Left kidney (tissue), 2 donors: ENCODE results near the gene TRIM33. TPM values are rescaled to one million over a fixed set of nuclear protein-coding genes. Genes with fewer than 3 reads are reported as not detected.
A peak's percentile ranks its signal among the peaks of the same experiment; 100 is the strongest.
"Not testable (repeated sequence)": the region's sequence is repeated elsewhere in the genome, so short reads cannot be mapped to it uniquely, and the experiment has no call there.

Source experiments
- DNase-seq: peaks from one replicate; pipeline ENCODE4 v3.0.0-alpha.2; 2013
- polyA plus RNA-seq: library from polyadenylated mRNA; unstranded; fragments of 120-200 nt; gene quantifications from one replicate; pipeline ENCODE4 v1.2.1, GENCODE V29; 2013; ENCODE audit not compliant: insufficient read length

The TRIM33 gene
- polyA plus RNA-seq, 1 donor, result 74.4 TPM

DNA sequence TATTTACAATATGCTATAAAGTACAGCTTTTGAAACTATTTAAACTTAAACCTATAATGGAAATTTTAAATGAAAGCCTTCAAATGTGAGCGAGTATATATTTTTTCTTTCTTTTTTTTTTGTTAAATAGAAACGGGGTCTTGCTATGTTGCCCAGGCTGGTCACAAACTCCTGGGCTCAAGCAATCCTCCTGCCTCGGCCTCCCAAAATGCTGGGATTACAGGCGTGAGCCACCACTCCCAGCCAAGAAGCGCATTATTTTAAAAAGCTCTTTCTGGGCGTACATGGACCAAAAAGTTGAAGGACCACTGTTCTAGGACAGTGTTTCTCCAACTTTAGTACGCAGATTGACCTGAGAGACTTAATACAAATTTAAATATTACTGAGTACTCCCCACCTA is 87.5 kb downstream of the TRIM33 start:
- DNase-seq, result no peak

DNA sequence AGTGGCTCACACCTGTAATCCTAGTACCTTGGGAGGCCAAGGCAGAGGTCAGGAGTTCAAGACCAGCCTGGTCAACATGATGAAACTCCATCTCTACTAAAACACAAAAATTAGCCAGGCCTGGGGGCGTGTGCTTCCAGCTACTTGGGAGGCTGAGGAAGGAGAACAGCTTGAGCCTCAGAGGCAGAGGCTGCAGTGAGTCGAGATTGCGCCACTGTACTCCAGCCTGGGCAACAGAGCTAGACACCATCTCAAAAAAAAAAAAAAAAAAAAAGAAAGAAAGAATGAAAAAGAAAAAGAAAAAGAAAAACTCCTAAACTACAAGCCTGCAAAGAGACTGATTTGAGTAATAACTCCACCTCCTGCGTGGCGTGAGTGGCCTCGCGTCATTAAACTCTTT is 92.1 kb downstream of the TRIM33 start:
- not testable (repeated sequence) for DNase-seq

DNA sequence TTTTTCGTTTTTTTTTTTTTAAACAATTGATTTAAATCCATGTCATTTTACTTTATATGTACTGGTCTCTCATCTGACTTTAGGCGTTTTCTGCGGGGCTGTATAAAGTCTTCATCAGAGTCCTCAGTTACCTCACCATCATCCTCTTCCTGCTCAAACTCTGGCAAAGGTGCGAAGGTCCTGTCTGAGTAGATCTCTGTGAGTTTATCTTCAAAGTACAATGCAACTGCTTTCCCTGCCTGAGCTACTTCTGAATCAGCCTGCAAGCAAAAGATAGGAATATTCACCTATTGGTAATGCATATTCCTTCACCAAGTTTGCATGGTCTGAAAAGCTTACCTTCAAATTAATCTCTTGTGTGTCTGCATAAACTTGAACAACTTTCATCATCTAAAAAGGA is 113.4 kb downstream of the TRIM33 start:
- no peak for DNase-seq

- DNase-seq, result no peak
Measured at GRCh38 chr1:114395863-114396262, 115.1 kb downstream of the TRIM33 start.

- DNase-seq, result no peak
Measured at GRCh38 chr1:114390960-114391359, 120.0 kb downstream of the TRIM33 start.

DNA sequence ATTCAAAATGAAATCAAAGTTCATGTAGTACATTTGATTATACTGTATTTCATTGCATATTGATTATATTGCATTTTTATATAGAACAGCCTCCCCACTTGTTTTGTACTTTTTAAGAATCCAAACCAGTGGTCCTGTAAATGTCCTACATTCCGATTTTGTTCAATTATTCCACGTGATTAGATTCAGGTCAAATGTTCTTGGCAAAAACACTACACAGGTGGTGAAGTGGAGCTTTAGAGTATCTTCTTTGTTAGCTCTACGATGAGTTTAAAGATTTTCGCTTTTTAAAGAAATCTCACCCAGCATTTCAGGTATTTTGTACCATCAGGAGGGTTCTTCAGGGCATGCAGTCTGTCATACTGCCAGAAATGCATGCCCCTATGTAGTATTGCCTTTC is 120.6 kb downstream of the TRIM33 start:
- DNase-seq, result no peak

GRCh38 chr1:114388432-114389003 is 122.5 kb downstream of the TRIM33 start:
- no peak for DNase-seq

- not testable (repeated sequence) for DNase-seq
Measured at GRCh38 chr1:114387585-114387984, 123.4 kb downstream of the TRIM33 start.

GRCh38 chr1:114387010-114387360 is 124.0 kb downstream of the TRIM33 start:
- DNase-seq, result no peak

DNA sequence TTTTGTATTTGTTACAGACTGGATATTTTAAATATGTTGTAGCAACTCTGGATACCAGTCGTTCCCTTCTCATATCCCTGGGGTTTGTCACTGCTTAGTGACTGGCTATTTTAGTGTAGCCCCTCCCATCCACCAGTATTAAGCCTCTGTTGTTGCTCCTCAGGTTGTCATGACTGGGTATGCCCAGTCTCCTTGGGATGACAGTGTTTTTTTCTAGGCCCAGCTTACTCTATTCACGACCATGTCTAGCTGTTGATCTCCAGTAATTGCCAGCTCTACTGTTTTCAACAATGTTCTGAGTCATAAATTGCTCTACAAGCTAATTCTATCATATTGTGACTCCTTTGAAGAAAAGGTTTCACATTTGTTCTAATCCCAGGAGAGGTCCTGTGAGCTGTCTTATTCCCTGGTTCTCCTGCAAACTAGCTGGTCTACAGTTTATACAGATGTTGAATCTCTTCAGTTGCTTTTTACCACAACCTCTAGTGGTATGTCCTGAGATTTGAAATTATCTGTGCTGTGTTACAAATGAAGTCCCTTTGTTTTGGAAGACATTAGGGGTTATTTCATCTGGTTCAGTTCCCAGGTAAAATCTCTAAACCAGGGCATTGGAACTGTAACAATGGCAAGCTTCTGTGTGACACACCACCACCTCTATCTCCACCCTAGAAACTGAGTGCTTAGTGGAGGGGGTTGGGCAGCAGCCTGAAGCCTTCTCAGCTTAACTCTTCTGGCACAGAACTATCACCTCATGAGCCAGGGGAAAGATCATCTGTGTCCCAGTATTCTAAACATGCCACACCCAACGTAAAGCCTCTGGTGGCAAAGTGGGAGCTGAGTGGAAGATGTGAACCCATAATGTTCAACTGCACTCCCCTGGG is 124.6 kb downstream of the TRIM33 start:
- no peak for DNase-seq

DNA sequence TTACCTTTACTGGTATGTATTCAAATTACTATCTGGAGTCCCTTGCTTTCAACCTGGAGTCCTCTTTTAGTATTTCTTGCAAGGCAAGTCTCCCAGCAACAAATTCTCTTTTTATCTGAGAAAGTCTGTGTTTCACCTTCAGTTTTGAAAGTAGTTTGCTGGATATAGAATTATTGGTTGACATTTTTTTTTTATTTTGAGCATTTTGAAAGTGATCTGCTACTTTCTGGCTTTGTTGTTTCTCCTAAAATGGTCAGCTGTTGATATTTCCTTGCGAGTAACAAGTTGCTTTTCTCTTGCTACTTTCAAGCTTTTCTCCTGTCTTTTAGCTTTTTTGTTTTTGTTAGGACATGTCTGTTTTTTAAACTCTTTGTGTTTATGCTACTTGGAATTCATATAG is 126.1 kb downstream of the TRIM33 start:
- DNase-seq, result no peak

- no peak for DNase-seq
Measured at GRCh38 chr1:114379987-114380386, 131.0 kb downstream of the TRIM33 start.

GRCh38 chr1:114379358-114379757 is 131.6 kb downstream of the TRIM33 start:
- DNase-seq, result no peak

- no peak for DNase-seq
Measured at GRCh38 chr1:114377356-114377755, 133.6 kb downstream of the TRIM33 start.

DNA sequence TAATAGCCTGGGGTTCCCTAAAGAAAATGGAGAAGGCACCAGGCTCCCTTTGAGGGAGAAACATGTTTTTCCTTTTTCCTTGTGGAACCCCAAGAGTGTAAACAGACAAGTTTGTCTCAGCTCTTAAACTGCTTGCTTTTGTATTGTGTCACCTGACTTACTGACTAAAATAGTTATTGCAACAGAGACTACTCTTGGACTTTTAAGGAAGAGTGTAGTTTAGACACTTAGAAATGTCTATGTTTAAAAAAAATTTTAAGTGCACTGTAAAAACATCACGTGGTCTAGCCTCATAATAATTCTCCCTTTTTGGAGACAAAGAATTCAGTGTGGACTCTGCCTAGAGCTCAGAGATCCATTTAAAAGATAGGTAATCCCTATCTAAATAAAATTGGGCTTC is 141.1 kb downstream of the TRIM33 start:
- no peak for DNase-seq

DNA sequence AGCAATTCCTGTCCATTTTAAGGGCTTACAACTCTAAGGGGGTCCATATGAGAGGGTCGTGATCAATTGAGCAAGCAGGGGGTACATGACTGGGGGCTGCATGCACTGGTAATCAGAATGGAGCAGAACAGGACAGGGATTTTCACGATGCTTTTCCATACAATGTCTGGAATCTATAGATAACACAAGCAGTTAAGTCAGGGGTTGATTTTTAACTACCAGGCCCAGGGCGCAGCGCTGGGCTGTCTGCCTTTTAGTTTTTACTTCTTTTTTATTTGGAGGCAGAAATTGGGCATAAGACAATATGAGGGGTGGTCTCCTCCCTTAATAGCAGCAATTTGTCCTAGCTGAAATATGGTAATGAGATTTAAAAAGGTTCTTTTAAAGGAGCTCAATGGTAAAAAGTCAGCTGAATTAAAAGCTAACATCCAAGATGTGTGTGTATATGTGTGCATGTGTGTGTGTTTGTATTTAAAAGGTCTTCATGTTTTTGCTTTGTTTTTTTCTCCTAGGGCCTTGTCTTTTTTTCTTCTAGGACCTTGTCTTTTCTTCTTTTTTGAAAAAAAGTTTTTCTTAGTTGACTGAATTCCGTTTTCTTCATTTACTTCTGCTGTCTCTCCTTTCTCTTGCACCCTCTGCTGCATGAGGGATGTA is 141.6 kb downstream of the TRIM33 start:
- DNase-seq, result not testable (repeated sequence)

- DNase-seq, result no peak
Measured at GRCh38 chr1:114368560-114369255, 142.3 kb downstream of the TRIM33 start.

GRCh38 chr1:114367810-114368209 is 143.2 kb downstream of the TRIM33 start:
- no peak for DNase-seq

DNA sequence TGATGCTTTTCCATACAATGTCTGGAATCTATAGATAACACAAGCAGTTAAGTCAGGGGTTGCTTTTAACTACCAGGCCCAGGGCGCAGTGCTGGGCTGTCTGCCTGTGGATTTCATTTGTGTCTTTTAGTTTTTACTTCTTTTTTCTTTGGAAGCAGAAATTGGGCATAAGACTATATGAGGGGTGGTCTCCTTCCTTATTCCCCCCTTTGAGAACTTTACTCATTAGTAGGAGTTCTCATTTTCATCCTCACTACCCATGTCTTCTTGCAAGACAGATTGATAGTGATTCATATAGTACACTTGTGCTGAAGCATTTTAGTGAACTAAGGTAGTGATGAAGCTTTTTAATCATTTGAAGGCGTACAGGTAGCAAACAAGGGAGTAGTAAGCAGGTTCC is 147.8 kb downstream of the TRIM33 start:
- DNase-seq, result not testable (repeated sequence)

DNA sequence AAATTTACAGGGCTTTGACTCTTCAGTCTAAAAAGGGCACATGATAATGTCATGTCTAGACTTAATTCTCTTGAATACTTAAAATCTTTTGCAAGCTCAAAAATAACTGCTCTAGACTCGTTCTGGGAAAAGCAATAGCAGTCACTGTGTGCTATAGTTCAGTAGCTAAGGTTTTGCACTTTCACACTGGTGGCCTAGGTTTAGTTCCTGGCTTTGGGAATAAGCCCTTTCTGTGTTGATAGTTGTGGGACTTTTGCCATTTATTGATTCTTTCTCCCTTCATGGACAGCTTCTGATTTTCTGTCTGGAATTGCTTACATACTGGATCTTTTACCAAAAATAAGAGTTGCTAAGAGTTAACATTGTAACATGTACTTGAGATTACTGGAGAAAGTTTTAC is 151.2 kb downstream of the TRIM33 start:
- no peak for DNase-seq

DNA sequence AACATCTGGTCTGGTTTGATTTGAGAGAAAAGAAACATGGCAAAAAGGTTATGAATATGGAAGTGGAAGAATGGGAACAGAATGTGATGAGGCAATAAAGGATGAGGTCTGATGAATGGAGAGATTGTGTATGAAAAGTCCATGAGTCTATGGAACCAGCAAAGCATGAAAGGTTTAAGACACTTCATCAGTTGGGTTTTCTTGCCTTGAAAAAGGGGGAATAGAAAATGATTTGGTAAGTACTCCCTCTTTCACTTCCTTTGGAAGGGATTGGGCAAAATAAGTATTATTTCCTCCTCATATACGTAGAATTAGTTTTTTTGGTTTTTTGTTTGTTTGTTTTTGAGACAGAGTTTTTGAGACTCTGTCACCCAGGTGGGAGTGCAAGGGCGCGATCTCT is 155.8 kb downstream of the TRIM33 start:
- DNase-seq, result no peak

GRCh38 chr1:114353262-114353661 is 157.7 kb downstream of the TRIM33 start:
- DNase-seq, result peak; percentile 48

- DNase-seq, result no peak
Measured at GRCh38 chr1:114352797-114353196, 158.2 kb downstream of the TRIM33 start.
